PFSK-1 (cell line): ENCODE results near the gene PRKCE.

ENCODE experiments used
- FOXP2 ChIP-seq: optimal IDR thresholded peaks from 2 replicates; pipeline ENCODE3; 2011; ENCODE audit warnings: borderline replicate concordance, control low read depth, inconsistent platforms; ENCODE audit not compliant: insufficient read depth; ENCODE audit errors: extremely low read length, extremely low read depth
- POLR2AphosphoS5 ChIP-seq: IDR thresholded peaks from 2 replicates; pipeline ENCODE4 v1.6.1; 2012; ENCODE audit warnings: low read depth, mild to moderate bottlenecking, control low read depth, low read length, moderate library complexity
- SIN3A ChIP-seq: IDR thresholded peaks from 2 replicates; pipeline ENCODE4 v1.6.1; 2012; ENCODE audit warnings: mild to moderate bottlenecking, low read length, moderate library complexity, borderline replicate concordance; ENCODE audit not compliant: insufficient read depth
- TAF1 ChIP-seq: IDR thresholded peaks from 2 replicates; pipeline ENCODE4 v1.6.1; 2012; ENCODE audit warnings: low read length, control low read depth, borderline replicate concordance; ENCODE audit not compliant: insufficient read depth
- TF ChIP-seq, protein P1 (sequence below), 2 experiments: IDR thresholded peaks; 2 replicates each; pipeline versions ENCODE4 v1.6.1 to v1.8.0; 2011 to 2012; ENCODE audit warnings: low read depth in 2 of 2, low read length in 2 of 2, control low read depth in 1 of 2, inconsistent platforms in 1 of 2, mild to moderate bottlenecking in 1 of 2, moderate library complexity in 1 of 2; ENCODE audit not compliant: insufficient read depth in 1 of 2

DNA sequence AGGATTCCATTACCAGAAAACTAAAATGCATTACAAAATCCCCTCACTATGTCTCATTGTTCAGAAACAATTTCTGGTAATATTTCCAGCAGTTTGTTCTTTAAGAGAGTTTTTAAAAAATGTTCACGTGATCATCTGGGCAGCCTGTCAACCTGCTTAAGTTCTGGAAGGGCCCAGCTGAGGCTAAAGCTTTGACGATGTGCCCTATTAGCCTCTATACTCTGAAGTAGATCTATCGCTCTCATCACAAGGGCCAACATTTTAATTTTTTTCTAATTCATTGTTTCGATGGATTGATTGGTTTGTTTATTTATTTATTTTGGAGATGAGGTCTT lies 205.8 kb downstream of the PRKCE start:
- TF ChIP-seq SIN3A (no peak), TAF1 (no peak), FOXP2 (no peak), POLR2AphosphoS5 (no peak)
- TF ChIP-seq, protein P1, sequence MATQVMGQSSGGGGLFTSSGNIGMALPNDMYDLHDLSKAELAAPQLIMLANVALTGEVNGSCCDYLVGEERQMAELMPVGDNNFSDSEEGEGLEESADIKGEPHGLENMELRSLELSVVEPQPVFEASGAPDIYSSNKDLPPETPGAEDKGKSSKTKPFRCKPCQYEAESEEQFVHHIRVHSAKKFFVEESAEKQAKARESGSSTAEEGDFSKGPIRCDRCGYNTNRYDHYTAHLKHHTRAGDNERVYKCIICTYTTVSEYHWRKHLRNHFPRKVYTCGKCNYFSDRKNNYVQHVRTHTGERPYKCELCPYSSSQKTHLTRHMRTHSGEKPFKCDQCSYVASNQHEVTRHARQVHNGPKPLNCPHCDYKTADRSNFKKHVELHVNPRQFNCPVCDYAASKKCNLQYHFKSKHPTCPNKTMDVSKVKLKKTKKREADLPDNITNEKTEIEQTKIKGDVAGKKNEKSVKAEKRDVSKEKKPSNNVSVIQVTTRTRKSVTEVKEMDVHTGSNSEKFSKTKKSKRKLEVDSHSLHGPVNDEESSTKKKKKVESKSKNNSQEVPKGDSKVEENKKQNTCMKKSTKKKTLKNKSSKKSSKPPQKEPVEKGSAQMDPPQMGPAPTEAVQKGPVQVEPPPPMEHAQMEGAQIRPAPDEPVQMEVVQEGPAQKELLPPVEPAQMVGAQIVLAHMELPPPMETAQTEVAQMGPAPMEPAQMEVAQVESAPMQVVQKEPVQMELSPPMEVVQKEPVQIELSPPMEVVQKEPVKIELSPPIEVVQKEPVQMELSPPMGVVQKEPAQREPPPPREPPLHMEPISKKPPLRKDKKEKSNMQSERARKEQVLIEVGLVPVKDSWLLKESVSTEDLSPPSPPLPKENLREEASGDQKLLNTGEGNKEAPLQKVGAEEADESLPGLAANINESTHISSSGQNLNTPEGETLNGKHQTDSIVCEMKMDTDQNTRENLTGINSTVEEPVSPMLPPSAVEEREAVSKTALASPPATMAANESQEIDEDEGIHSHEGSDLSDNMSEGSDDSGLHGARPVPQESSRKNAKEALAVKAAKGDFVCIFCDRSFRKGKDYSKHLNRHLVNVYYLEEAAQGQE (IDR thresholded peaks at IDR 0.05; ENCODE audit: insufficient read depth in 1 of 2, low read depth in 2 of 2, low read length in 2 of 2), result no peak
